HCT116 (cell line): ENCODE results near the gene DDN. TPM values are rescaled to one million over a fixed set of nuclear protein-coding genes. Genes with fewer than 3 reads are reported as not detected.

Source experiments
- ATAC-seq: fragments of 200-7000 bp; cut with Tn5 transposase; 2 replicates; pipeline ENCODE4 v1.9.1; 2020; ENCODE audit warnings: mild to moderate bottlenecking, moderate library complexity
- BruUV-seq: library from RNA; stranded (reverse); fragments of 400-500 nt; replicated peaks from 2 replicates; lab custom pipeline; 2021; lab: Mats Ljungman, UMichigan
- CTCF ChIA-PET: fragments of 300-600 bp; sonication (Branson Sonifier 250); formaldehyde crosslinking; loops from one replicate; lab custom pipeline; 2021; ENCODE audit warnings: antibody characterized with exemption; lab: Charles Lee
- POLR2A ChIA-PET: fragments of 300-600, 350-600 bp; sonication (Branson Sonifier 250); formaldehyde crosslinking; loops from one replicate; lab custom pipeline; 2021; ENCODE audit warnings: antibody characterized with exemption; lab: Charles Lee
- RAD21 ChIA-PET, 2 experiments: fragments of 300-600 bp; sonication (Branson Sonifier 250); formaldehyde crosslinking; loops; one replicate each; lab custom pipeline; 2023; ENCODE audit warnings: low total read pairs in 2 of 2; ENCODE audit not compliant: uncharacterized antibody in 2 of 2, unreplicated experiment in 2 of 2, low non-redundant PET in 1 of 2; lab: Charles Lee
- DNase-seq: peaks from one replicate; pipeline ENCODE4 v3.0.0-alpha.2; 2010; ENCODE audit warnings: low read depth, low spot score
- H2AFZ ChIP-seq: fragments of 200-600 bp; shearing (Covaris generic), sonication (generic); 2 replicates; pipeline ENCODE4 v1.6.1; 2017; ENCODE audit warnings: low read depth, mixed run types, mixed read lengths, antibody characterized with exemption, low read length; ENCODE audit not compliant: poor library complexity, severe bottlenecking
- H3K27ac ChIP-seq: 2 replicates; pipeline ENCODE4 v1.5.1; 2012; ENCODE audit warnings: low read depth, low read length
- H3K27me3 ChIP-seq: fragments of 200-600 bp; sonication (generic); 2 replicates; pipeline ENCODE4 v1.6.1; 2016; ENCODE audit warnings: mixed run types, low read length, mixed read lengths; ENCODE audit not compliant: insufficient read depth
- H3K36me3 ChIP-seq, 2 experiments: fragments of 200-500 bp in 1 of 2; fragments of 200-600 bp in 1 of 2; sonication (Bioruptor generic) in 1 of 2; sonication (generic) in 1 of 2; 2 replicates each; pipeline versions ENCODE4 v1.5.1 to v1.6.1; 2014 to 2016; ENCODE audit warnings: low read length in 2 of 2, inconsistent platforms in 1 of 2, mixed read lengths in 1 of 2, mixed run types in 1 of 2; ENCODE audit not compliant: insufficient read depth in 2 of 2, control insufficient read depth in 1 of 2
- H3K4me1 ChIP-seq, 2 experiments: fragments of 200-600 bp in 1 of 2; sonication (generic) in 1 of 2; 2 replicates each; pipeline versions ENCODE4 v1.5.1 to v1.6.1; 2012 to 2017; ENCODE audit warnings: low read length in 2 of 2, inconsistent platforms in 1 of 2, mild to moderate bottlenecking in 1 of 2, mixed read lengths in 1 of 2, mixed run types in 1 of 2, moderate library complexity in 1 of 2; ENCODE audit not compliant: insufficient read depth in 2 of 2, control insufficient read depth in 1 of 2
- H3K4me2 ChIP-seq: fragments of 200-600 bp; sonication (generic); 2 replicates; pipeline ENCODE4 v1.6.1; 2017; ENCODE audit warnings: mixed run types, low read length, mixed read lengths
- H3K4me3 ChIP-seq, 2 experiments: fragments of 200-600 bp in 1 of 2; sonication (generic) in 1 of 2; replicated peaks in 1 of 2; 2 replicates each; pipeline ENCODE4 v1.5.1; 2011 to 2016; ENCODE audit warnings: low read length in 2 of 2, control low read depth in 1 of 2, low read depth in 1 of 2, mild to moderate bottlenecking in 1 of 2, mixed read lengths in 1 of 2, mixed run types in 1 of 2
- H3K79me2 ChIP-seq: fragments of 200-600 bp; sonication (generic); 2 replicates; pipeline ENCODE4 v1.6.1; 2017; ENCODE audit warnings: mild to moderate bottlenecking, mixed run types, low read length, moderate library complexity, mixed read lengths; ENCODE audit not compliant: insufficient read depth
- H3K9ac ChIP-seq: fragments of 200-600 bp; sonication (generic); 2 replicates; pipeline ENCODE4 v1.6.1; 2016; ENCODE audit warnings: low read length, mixed read lengths
- H3K9me2 ChIP-seq: fragments of 200-600 bp; sonication (generic), shearing (Covaris generic); 2 replicates; pipeline ENCODE4 v1.6.1; 2017; ENCODE audit warnings: mixed run types, mild to moderate bottlenecking, moderate library complexity; ENCODE audit not compliant: insufficient read depth
- H3K9me3 ChIP-seq, 2 experiments: fragments of 200-500 bp in 1 of 2; fragments of 200-600 bp in 1 of 2; sonication (Bioruptor generic) in 1 of 2; sonication (generic) in 1 of 2; 2 replicates each; pipeline ENCODE4 v1.6.1; 2014 to 2017; ENCODE audit warnings: low read length in 2 of 2, mixed read lengths in 2 of 2, inconsistent platforms in 1 of 2, low read depth in 1 of 2, mild to moderate bottlenecking in 1 of 2, mixed run types in 1 of 2, moderate library complexity in 1 of 2; ENCODE audit not compliant: control insufficient read depth in 1 of 2, insufficient read depth in 1 of 2
- H4K20me1 ChIP-seq: fragments of 200-600 bp; sonication (generic), shearing (Covaris generic); 2 replicates; pipeline ENCODE4 v1.6.1; 2017; ENCODE audit warnings: mixed run types, mild to moderate bottlenecking, moderate library complexity; ENCODE audit not compliant: insufficient read depth
- CBX3 ChIP-seq: IDR thresholded peaks from 2 replicates; pipeline ENCODE4 v1.6.1; 2012; ENCODE audit warnings: low read depth
- CEBPB ChIP-seq: IDR thresholded peaks from 2 replicates; pipeline ENCODE4 v1.6.1; 2012; ENCODE audit warnings: low read depth
- EGR1 ChIP-seq: IDR thresholded peaks from 2 replicates; pipeline ENCODE4 v1.6.1; 2012; ENCODE audit warnings: low read depth
- EZH2 ChIP-seq: fragments of 200-600 bp; sonication (generic); IDR thresholded peaks from 2 replicates; pipeline ENCODE4 v1.6.1; 2017; ENCODE audit warnings: antibody characterized with exemption, mixed run types
- EZH2phosphoT487 ChIP-seq: fragments of 200-600 bp; IDR thresholded peaks from 2 replicates; pipeline ENCODE4 v1.6.1; 2018; ENCODE audit warnings: antibody characterized with exemption, borderline replicate concordance
- JUND ChIP-seq: IDR thresholded peaks from 2 replicates; pipeline ENCODE4 v1.6.1; 2012
- MAX ChIP-seq: IDR thresholded peaks from 2 replicates; pipeline ENCODE4 v1.6.1; 2012
- POLR2A ChIP-seq: IDR thresholded peaks from 2 replicates; pipeline ENCODE4 v1.7.0; 2011; ENCODE audit warnings: borderline replicate concordance; ENCODE audit not compliant: insufficient read depth, insufficient read length; ENCODE audit errors: extremely low read depth
- POLR2AphosphoS5 ChIP-seq: IDR thresholded peaks from 2 replicates; pipeline ENCODE4 v1.6.1; 2011; ENCODE audit warnings: mild to moderate bottlenecking, low read depth, low read length, moderate library complexity
- REST ChIP-seq: IDR thresholded peaks from 2 replicates; pipeline ENCODE4 v1.6.1; 2012; ENCODE audit warnings: low read depth
- SP1 ChIP-seq: IDR thresholded peaks from 2 replicates; pipeline ENCODE4 v1.6.1; 2012; ENCODE audit warnings: low read depth
- SRF ChIP-seq: IDR thresholded peaks from 2 replicates; pipeline ENCODE4 v1.6.1; 2012; ENCODE audit warnings: low read depth
- TCF7L2 ChIP-seq: IDR thresholded peaks from 2 replicates; pipeline ENCODE4 v1.7.0; 2011; ENCODE audit warnings: borderline replicate concordance, inconsistent platforms; ENCODE audit not compliant: insufficient read depth, insufficient read length; ENCODE audit errors: extremely low read depth
- ZBTB33 ChIP-seq: IDR thresholded peaks from 2 replicates; pipeline ENCODE4 v1.6.1; 2011; ENCODE audit warnings: mild to moderate bottlenecking, low read length, moderate library complexity; ENCODE audit not compliant: insufficient replicate concordance; ENCODE audit errors: extremely low read depth
- ZFX ChIP-seq: fragments of 450-650 bp; IDR thresholded peaks from 2 replicates; pipeline ENCODE4 v1.6.1; 2017
- intact Hi-C: fragments of 100-400 bp; cut with micrococcal nuclease; formaldehyde crosslinking; loops from 2 replicates; pipeline ENCODE4 v1.10.0; 2022
- total RNA-seq: library from RNA; stranded (reverse); gene quantifications from one replicate; pipeline ENCODE4 v1.2.1, GENCODE V29; 2021; ENCODE audit not compliant: unreplicated experiment

The DDN gene
- total RNA-seq, 1 experiment from 2014 or later = 8.1 TPM

DNA sequence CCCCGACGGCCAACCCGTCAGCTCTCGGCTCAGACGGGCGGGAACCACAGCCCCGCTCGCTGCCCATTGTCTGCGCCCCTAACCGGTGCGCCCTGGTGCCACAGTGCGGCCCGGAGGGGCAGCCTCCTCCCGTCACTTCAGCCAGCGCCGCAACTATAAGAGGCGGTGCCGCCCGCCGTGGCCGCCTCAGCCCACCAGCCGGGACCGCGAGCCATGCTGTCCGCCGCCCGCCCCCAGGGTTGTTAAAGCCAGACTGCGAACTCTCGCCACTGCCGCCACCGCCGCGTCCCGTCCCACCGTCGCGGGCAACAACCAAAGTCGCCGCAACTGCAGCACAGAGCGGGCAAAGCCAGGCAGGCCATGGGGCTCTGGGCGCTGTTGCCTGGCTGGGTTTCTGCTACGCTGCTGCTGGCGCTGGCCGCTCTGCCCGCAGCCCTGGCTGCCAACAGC lies 20.9 kb downstream of the DDN start, which contains the start of gene WNT1:
Gene WNT1 (plus strand): TSS at position 32 of the 450 bp plus-strand sequence. CDS start 329 bp downstream, at position 361.
- CTCF ChIA-PET = interaction anchor here (1.0 to 3.3 kb wide), 5 partner anchors 10 to 125 kb away, joined by 4 to 26 read pairs (median 4); partner anchors contain the start of genes ARF3 and DDX23

More for the DNA sequence above, 20.9 kb downstream of the DDN start, which contains the start of gene WNT1:
- H3K4me2 ChIP-seq = peak within 1 kb of the TSS; percentile 56
- no peak within 1 kb of the TSS for H3K27ac ChIP-seq
- no peak within 1 kb of the TSS for H3K9ac ChIP-seq
- peaks cover 3 to 12% of the 10 kb centered on the region in 2 experiments; a peak in 3 of 4 replicates for H3K4me1 ChIP-seq
- intact Hi-C loops = no loop called here
- BruUV-seq = no TSS peak
- POLR2A ChIA-PET = interaction anchor here (1.0 kb wide), 1 partner anchor 10 kb away, joined by 3 read pairs; no protein-coding TSS in a partner anchor
- TF ChIP-seq CBX3 (no peak), TCF7L2 (no peak), ZFX (no peak), MAX (no peak), REST (no peak), EZH2phosphoT487 (no peak), JUND (no peak), CEBPB (no peak), EGR1 (no peak), POLR2A (no peak), EZH2 (no peak), SP1 (no peak), SRF (no peak), POLR2AphosphoS5 (no peak), ZBTB33 (no peak)
- TF ChIP-seq, all 23 proteins: peak for 0
- Histone ChIP-seq H3K36me3 (no peaks in the 10 kb centered on the region), H2AFZ (peak within 1 kb of the TSS; percentile 96), H3K79me2 (no peaks in the 10 kb centered on the region), H3K9me2 (no peaks in the 10 kb centered on the region), H4K20me1 (no peaks in the 10 kb centered on the region), H3K27me3 (peaks cover 3% of the 10 kb centered on the region; the same call in 1 of the 2 replicates), H3K9me3 (no peaks in the 10 kb centered on the region), H3K4me3 (no peak within 1 kb of the TSS)
- RAD21 ChIA-PET = interaction anchor here (0.6 to 1.3 kb wide), 3 partner anchors 123 to 125 kb away, joined by 3 read pairs; no protein-coding TSS in a partner anchor
- ATAC-seq (no peak), DNase-seq (no peak)
